Measurements from ENCODE around the gene IDUA.
"Not testable (repeated sequence)": the region's sequence is repeated elsewhere in the genome, so short reads cannot be mapped to it uniquely, and the experiment has no call there.

The IDUA gene

DNA sequence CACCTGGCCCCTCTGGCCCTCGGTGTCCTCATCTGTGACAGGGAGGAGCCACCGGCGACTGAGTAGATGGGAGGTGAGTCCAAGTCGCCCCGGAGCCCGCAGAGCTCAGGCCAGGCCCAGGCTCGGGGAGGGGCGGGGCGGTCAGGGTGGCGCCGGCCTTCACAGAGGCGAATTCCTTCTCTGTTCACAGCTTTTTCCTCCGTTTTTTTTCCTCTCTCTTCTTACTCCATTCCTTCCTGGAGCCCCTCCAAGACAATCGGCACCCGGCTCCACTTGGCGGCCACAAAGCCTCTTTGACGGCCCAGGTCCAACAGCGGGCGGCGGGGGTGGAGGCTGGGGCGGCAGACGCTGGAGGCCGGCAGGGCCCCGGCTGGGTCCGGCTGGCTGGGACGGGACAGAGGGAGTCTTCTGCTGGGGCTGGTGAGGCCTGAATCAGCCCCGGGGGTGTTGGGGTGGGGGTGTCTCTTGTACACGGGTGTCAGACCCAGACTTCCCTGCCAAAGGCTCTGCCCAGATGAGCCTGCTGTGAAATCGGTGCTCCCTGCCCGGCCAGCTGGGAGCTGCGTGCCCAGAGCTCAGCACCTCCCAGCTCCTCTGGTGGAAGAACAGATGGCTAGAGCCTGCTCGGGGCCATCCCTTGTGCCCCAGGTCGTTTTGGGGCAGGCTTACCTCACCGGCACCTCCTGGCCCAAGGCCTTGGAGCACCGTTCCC is 47.2 kb downstream of the IDUA start:
- DNase-seq = no peak

DNA sequence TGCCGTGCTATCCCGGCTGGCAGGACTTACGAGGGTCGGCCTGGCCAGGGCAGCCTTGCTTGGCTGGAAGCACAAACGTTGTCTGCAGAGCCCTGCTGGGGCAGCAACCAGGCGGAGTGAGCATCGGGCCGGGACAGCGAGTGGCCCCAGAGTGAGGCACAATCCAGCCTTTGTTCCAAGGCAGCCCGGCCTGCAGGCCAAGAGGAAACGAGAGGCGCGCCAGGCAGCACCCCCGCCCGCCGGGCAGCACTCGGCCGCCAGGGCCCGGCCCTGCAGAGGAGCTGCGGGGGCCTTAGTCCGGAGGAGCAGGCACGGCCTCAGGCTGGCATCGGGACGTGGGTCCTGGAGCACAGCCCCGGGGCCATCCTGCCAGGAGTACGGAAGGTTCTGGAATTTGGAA is 48.7 kb downstream of the IDUA start:
- DNase-seq = no peak

DNA sequence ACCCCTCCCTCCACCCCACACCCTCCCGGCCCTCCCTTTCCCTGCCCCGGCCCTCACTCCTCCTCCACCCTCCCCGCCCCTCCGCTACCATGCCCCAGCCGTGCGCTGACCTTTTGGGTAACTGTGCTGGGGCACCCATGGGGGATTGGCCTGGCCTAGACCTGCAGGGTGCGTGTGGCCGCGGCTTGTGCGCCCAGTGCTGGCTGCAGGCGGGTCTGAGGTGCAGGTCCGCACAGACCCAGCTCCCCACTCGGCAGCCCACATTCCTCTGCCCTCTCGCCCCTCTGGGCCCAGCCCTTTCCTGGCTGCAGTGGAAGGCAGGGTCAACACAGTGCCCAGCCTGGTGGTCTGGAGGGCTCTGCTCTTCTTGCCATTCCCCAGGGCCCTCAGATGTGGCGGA is 49.3 kb downstream of the IDUA start:
- DNase-seq = no peak

DNA sequence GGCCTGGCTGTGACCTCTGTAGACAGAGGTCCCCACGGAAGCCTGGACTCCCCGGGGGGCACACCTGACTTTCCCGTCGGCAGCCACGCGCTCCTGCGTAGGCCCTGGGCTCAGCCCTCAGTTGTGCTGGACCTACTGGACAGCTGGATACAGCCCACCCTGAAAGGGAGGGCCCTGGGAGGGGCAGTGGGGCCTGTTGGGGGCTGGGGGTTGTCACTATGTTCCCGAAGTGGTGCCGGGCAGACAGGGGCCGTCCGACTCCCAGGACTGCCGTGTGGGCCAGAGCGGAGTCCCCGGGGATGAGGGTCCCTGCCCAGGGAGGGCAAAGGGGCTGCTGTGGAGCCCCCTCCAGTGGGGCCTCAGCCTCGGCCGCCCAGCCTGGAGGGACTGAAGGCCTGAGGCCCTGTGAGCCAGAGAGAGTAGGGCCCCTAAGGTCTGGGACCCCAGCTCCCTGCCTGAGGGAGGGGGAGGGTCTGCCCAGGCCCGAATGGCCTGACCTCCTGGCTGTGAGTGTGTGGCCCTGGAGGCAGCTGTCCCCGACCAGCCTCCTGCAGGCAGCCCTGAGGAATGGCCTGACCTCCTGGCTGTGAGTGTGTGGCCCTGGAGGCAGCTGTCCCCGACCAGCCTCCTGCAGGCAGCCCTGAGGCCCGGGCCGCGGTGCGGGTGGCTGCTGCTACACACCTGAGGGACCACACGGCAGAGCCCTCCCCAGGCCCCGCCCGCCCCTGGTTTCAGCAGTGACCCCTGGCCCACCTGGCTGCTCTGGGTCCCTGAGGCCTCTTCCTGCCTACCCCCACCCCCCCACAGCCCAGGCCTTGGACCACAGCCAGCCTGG is 50.3 kb downstream of the IDUA start:
- DNase-seq = no peak

DNA sequence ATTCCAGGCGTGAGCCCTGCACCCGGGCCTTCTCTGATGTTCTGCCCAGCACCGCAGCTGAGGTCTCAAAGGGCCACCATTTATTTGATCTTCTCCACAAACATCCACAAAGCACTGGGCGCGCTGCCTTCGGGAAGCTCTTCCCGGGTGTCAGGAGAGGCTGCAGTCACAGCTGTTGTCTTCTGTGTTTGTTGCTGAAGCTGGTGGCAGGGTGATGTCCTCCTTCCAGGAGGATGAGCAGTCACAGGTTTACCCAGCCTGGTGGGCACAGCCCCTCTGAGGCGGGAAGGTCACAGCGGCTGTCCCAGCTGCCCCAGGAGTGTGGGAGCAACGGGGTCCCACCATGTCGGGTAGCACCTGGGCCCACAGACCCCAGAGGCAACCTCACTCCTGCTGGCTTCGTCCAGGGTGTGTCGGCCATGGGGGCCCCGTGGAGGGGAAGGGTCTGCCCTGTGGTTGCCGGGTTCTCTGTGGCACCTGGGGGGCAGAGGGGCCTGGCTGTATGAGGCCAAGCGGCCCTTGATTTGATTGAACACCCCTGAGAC is 52.2 kb downstream of the IDUA start:
- DNase-seq = no peak

DNA sequence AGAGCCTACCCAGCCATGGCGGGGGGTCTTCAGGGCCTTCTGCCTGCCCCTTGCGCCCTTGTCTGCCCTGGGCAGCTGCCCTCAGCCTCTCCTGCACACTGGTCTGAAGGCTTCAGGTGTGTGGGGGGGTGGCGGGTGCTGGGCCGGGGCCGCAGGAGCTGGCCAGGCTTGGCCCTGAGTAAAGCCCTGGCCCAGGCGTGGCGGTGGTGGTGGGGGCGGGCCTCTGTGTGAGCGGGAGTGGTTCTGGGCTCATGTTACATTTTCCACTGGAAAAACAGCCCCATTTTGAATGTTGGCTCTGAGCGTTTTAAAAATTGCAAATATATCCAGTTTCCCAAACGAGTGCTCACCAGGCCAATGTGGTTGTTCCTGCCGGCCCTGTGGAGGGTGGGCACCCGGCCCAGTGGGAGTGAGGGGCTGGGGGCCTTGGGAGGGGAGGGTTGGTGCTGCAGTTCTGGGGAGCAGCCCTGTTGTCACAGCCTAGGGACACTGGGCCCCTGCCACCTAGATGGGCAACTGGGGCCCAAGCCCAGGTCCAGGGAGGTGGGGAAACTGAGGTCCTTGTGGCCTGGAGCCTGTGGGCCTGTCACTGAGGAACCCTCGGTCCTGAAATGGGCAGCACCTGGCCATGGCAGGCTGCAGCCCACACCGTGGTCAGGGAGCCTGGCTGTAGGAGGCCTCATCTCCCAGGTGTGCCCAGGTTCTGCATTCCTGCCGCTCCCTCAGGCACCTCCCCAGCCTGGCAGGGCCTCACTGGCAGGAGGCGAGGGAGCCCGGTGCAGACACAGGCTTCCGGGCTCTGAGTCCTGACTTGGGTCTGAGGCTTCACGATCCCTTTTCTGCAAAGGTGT is 52.9 kb downstream of the IDUA start:
- DNase-seq = no peak

DNA sequence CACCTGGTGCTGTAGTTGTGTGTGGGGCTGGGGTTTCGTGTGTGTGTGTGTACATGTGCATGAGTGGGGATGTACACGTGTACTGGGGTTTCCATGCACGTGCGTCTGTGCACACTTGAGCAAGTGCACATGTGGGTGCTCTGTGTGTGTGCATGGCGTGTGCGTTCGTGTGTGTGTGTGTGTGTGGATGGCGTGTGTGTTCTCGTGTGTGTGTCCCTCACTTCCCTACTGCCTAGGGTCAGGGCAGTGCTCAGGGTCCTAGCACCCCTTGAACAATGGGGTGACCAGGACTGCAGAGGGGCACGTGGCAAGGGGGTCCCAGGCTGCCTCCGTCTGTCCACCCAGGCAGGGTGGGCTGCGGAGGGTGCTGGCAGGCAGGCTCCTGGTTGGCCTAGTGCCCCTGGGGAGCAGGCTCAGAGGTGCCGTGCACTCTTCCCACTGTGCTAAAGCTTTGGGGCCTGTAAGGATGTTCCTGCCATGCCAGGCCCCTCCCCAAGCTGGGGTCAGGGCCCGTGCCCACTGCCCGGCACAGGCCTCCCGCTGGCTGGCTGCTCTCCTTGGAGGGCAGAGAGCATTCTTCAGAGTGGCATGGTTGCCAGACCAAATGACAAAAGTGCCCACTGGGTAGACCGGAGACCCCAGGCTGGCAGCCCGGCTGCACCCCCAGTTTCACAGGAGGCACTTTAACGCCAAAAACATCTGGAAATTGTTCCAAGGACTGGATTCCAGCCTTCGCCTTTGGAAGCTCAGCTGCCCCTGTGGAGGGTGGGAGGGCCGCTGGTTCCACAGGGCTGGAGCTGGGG is 53.7 kb downstream of the IDUA start:
- no peak for DNase-seq

DNA sequence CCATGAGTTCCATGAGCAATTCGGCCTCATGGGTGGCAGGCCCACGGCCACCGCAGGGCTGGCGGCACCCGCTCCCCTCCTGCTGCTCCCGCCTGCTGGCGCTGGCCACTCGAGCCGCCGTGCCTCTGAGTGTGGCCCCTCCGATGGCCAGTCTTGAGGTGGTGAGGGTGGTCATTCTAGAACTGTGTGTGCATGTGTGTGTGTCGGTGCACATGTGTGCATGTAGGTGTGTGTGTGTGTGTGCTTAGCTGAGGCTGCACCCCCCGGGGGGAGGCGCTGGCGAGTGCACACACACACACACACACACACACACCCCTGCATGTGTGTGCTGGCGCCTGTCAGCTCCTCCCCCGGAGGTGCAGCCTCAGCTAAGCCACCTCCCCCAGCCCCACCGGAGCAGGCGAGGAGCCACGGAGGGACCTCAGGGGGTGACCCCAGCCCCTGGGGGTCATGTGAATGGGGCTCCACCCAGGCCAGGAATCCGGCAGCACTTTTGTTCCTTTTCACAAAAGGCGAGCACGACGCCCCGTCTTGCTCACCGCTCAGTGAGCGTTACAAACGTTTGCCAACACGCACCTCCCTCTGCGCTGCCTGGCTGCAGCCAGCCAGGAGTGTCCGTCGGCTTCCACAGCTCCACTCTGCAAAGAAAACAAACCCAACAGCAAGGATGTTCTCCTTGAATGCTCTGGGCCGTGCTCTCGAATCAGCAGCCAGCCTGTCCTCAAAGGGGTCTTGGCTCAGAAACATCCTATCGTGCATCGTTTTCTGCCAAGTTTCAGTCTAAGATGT is 54.5 kb downstream of the IDUA start:
- no peak for DNase-seq

DNA sequence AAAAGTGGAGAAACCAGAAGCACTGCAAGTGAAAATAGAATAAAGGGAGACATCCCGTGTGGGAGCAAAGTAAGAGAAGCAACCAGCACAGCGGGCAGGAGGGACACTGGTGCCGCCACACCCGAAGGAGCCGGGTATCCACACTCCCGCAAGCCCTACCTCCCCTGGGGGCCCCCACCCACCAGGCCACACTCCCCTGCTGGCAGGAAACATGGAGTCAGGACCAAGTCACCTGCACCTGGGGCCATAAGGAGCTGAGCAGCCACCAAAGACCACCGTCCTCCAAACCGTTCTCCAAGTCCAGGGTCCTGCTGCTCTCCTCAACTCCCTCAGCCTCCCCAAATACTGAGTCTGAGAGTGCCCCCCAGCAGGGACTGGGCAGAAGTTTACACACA is 55.1 kb downstream of the IDUA start:
- DNase-seq = no peak

DNA sequence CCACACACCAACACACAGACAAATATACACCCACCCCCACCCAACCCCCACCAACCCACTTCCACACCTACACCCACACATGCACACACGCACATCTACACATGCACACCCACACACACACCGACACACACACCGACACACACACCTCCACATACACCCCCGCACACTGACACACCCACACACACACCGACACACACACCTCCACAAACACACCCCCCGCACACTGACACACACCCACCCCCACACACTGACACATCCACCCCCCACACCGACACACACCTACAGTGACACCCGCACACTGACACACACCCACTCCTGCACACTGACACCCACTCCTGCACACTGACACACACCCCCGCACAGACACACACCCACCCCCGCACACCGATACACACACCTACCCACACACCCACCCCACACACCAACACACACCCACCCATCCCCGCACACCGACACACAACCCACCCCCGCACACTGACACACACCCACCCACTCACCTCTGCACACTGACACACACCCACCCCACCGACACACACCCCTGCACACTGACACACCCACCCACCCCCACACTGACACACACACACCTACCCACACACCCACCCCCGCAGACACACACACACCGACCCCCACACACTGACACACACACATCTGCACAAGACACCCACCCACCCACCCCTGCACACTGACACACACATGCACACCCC is 55.7 kb downstream of the IDUA start:
- DNase-seq = no peak

DNA sequence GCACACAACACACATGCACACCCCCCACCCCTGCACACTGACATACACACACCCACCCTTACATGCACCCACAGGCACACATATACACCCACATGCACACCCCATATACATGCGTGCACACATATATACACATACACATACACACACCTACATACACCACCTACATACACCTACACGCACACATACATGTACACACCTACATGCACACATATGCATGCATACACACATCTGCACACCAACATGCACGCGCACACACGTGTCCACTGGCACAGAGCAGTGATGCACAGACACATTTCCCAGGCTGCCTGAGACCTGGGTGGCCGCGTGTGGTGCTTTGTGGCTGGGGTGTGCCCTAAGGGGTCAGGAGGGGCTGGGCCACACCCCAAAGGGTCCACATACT is 56.3 kb downstream of the IDUA start:
- DNase-seq = no peak

DNA sequence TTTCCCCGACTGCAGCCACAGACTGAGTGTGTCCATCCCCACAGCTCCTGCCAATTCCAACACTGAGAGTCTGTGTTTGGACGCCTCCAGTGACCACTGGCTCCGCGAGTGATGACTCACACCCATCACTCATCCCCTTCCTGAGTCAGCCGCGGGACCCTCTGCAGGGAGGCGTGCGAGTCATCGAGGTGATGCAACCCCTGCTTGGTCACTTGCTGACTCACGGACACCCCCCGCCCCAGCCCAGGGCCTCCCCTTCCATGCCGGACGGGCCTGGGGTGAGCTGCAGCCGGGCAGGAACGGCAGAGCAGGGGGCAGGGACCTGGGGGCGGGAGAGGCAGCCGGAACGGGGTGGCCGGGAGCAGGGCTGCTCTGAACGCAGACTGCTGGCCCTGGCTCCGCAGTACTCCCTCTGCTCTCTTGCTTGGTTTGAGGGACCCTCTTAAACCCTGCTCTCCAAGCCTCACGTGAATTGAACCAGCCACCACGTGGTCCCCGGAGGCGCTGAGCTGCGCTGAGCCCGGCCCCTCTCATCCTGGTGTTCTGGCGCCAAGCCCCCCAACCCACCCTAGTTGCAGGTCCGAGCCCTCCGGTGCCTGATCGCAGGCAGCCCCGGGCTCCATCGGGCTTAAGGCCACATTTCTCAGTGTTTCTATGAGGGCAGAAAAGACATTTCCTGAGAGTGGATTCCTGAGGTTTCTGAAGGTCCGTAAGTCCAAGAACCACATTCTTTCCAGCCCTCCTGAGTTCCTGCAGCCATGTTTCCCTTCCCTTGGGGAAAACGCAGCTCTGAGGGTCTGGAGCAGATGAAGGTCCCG is 57.0 kb downstream of the IDUA start:
- no peak for DNase-seq

DNA sequence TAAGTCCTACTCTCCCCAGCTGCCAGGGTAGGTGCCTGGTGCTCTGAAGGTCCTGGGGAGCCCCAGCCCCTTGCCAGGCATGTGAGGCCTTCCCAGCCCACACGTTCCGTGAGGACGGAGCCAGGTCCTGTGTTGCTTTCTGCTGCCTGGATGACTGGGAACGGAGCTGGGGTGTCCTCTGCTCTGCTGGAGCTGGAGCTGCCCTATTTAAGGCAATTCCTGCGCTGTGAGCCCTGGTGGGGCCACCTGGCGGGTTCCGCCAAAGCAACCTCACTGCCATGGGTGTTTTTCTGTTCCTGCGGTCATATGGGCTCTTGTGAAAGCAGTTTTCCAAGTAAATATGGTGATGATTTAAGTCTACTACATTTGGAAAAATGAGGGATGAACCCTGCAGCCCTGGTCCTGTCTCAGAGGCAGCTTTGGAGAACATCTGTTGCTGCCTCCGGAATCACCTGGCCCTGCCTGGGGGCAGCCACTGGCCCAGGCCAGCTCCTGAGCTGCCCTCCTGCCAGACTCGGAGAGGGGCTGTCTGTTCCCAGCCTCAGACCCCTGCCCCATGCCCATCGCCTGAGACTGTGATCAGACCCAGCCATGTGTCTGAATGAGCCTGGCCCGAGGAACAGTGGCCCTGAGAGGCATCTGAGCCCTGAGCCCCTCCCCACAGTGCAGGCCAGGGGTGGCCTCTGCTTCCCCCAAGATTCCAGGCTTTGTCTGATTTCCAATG is 57.8 kb downstream of the IDUA start:
- no peak for DNase-seq

DNA sequence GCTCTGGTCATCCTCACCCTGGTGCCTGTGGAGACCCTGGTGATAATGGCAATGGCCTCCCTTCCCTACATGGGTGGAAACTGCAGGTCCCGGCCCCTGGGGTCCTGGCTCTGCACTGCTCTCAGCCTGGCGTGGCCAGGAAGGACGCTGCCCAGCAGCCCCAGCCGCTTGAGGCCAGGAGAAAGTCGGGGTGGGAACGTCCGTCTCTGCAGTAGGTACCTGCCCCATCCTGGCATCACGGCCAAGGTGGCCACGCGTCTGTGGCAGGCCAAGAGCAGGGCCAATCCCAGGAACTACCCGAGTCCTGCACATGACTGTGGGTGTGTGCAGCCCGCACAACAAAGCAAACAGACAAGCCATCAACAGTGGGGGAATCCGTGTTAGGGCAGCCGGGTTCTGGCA is 58.4 kb downstream of the IDUA start:
- DNase-seq = no peak

DNA sequence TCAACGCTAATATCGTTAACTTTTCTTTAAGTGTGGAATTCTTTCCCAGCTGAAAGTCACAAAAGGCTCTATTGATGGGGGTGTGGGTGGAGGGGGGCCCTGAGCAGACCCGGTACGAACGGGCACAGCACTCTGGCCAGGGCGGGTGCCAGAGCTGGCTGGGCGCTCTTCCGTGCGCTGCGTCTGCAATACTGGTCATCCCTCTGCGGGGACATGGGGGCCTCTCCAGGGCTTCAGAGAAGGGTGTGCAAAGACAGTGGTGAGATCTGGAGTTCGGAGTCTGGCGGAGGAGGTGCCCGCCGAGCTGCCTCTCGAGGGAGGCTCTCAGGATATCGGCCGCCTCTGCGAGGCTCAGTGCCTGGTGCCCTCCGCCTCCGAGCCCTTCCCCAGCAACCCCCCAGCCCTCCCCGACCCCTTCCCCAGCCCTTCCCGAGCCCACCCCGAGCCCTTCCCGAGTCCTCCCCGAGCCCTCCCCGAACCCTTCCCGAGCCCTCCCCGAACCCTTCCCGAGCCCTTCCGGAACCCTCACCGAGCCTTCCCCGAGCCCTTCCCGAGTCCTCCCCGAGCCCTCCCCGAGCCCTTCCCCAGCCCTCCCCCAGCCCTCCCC is 58.9 kb downstream of the IDUA start:
- no peak for DNase-seq

DNA sequence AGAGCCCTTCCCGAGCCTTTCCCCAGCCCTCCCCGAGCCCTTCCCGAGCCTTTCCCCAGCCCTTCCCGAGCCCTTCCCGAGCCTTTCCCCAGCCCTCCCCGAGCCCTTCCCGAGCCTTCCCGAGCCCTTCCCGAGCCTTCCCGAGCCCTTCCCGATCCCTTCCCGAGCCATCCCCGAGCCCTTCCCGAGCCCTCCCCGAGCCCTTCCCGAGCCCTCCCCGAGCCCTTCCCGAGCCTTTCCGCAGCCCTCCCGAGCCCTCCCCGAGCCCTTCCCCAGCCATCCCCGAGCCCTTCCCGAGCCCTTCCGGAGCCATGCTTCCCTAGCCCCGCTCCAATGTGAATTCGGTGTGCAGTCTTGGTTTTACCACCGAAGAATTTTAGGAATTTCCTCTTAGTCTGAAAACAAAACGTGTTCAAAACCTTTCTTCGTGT is 59.8 kb downstream of the IDUA start:
- DNase-seq = not testable (repeated sequence)

DNA sequence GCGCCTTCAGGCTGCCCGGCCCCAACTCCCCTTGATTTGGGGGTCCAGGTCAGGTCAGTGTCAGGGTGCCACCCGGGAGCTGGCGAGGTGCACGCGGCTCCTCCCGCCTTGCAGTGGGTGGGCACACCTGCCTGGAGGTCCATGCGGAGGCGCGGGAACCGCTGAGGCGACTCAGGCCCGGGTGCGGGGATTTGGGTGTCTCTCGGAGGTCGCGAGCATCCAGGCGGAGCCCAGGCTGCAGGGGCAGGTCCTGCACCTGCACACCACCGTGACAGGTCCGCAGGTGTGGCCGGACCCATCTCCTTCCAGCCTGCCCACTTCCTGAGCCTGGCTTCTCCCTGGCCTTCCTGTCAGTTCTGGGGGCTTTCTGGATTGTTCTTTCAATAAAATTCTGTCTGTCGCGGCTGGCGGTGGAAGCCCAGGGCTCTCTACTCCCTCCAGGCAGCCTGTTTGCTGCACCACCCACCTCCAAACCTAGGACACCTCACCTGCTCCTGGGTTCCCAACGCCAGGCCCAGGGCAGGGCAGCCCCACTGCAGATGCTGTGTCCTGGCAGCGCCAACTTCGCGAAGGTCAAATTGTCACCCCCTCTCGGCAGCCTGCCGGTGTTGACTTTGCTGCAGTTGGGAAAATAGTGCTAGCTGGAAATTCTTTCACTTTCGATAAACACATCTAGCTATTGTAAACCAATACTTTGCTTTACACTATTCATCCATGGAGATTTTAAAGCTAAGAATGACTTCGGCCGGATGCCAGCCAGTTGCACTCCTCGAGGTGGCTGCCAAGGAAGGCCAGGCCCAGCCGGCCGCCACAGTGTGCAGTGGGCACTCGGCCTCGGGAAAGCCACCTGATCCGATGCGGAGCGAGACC is 60.5 kb downstream of the IDUA start:
- DNase-seq = no peak

Data from KG1 (cell line).